CD14-positive monocyte (primary cell): ENCODE measurements around the gene LAMC3. TPM values are rescaled to one million over a fixed set of nuclear protein-coding genes. Genes with fewer than 3 reads are reported as not detected.

Experiments used
- DNase-seq, 3 donors: peaks; one replicate each; pipeline ENCODE4 v3.0.0-alpha.2; 2011 to 2022
- H2AFZ ChIP-seq: 2 replicates; pipeline ENCODE4 v1.6.0; 2012; ENCODE audit warnings: mild to moderate bottlenecking, low read depth, low read length, inconsistent platforms; ENCODE audit not compliant: insufficient read depth, poor library complexity, severe bottlenecking
- H3K27ac ChIP-seq, 2 donors: 1 replicate in 1 of 2; 2 replicates in 1 of 2; pipeline ENCODE4 v1.5.1; 2012 to 2013; ENCODE audit warnings: low read length in 2 of 2, control low read depth in 1 of 2, inconsistent platforms in 1 of 2, low read depth in 1 of 2, mild to moderate bottlenecking in 1 of 2
- H3K27me3 ChIP-seq, 2 donors: one replicate each; pipeline versions ENCODE4 v1.6.0 to v1.6.1; 2011 to 2013; ENCODE audit warnings: low read length in 2 of 2; ENCODE audit not compliant: control insufficient read depth in 2 of 2, insufficient read depth in 2 of 2
- H3K36me3 ChIP-seq, 2 donors: replicated peaks in 1 of 2; 1 replicate in 1 of 2; 2 replicates in 1 of 2; pipeline versions ENCODE4 v1.5.1 to v1.6.1; 2012 to 2013; ENCODE audit warnings: low read length in 2 of 2, control low read depth in 1 of 2, inconsistent platforms in 1 of 2, mild to moderate bottlenecking in 1 of 2; ENCODE audit not compliant: insufficient read depth in 2 of 2, control insufficient read depth in 1 of 2
- H3K4me1 ChIP-seq, 2 donors: 1 replicate in 1 of 2; 2 replicates in 1 of 2; pipeline versions ENCODE4 v1.5.1 to v1.6.1; 2012 to 2013; ENCODE audit warnings: low read length in 2 of 2, control low read depth in 1 of 2, inconsistent platforms in 1 of 2, mild to moderate bottlenecking in 1 of 2, moderate library complexity in 1 of 2; ENCODE audit not compliant: insufficient read depth in 2 of 2, control insufficient read depth in 1 of 2
- H3K4me2 ChIP-seq: replicated peaks from 2 replicates; pipeline ENCODE3; 2012; ENCODE audit warnings: low read length, moderate library complexity, mild to moderate bottlenecking; ENCODE audit not compliant: poor library complexity, severe bottlenecking; ENCODE audit errors: extremely low read depth
- H3K4me3 ChIP-seq, 3 experiments: fragments of 200-600 bp in 1 of 3; sonication (generic) in 1 of 3; replicated peaks in 1 of 3; 1 replicate in 2 of 3; 2 replicates in 1 of 3; pipeline ENCODE4 v1.5.1; 2011 to 2013; ENCODE audit warnings: low read length in 3 of 3, mild to moderate bottlenecking in 3 of 3, control low read depth in 2 of 3, low read depth in 2 of 3, inconsistent platforms in 1 of 3, moderate library complexity in 1 of 3
- H3K79me2 ChIP-seq: 2 replicates; pipeline ENCODE4 v1.6.0; 2012; ENCODE audit warnings: mild to moderate bottlenecking, control low read depth, inconsistent platforms, low read length, moderate library complexity; ENCODE audit not compliant: insufficient read depth
- H3K9ac ChIP-seq: 2 replicates; pipeline ENCODE4 v1.6.0; 2017; ENCODE audit warnings: low read length, mild to moderate bottlenecking; ENCODE audit not compliant: insufficient read depth, poor library complexity, severe bottlenecking
- H3K9me3 ChIP-seq, 2 donors: replicated peaks in 1 of 2; 1 replicate in 1 of 2; 2 replicates in 1 of 2; pipeline versions ENCODE4 v1.5.1 to v1.6.1; 2012 to 2013; ENCODE audit warnings: low read length in 2 of 2, control low read depth in 1 of 2; ENCODE audit not compliant: control insufficient read depth in 1 of 2, insufficient read depth in 1 of 2
- H4K20me1 ChIP-seq: 2 replicates; pipeline ENCODE4 v1.6.0; 2012; ENCODE audit warnings: mild to moderate bottlenecking, low read length, control low read depth, moderate library complexity; ENCODE audit not compliant: insufficient read depth
- H3K27ac Mint-ChIP-seq, 7 donors: one replicate each; pipeline ENCODE4 v1.8.0; 2020; ENCODE audit warnings: mild to moderate bottlenecking in 7 of 7, mixed read lengths in 7 of 7, moderate library complexity in 6 of 7, inconsistent platforms in 2 of 7
- H3K27me3 Mint-ChIP-seq, 3 donors: one replicate each; pipeline ENCODE4 v1.8.0; 2021 to 2022; ENCODE audit warnings: low read depth in 3 of 3, mild to moderate bottlenecking in 3 of 3, mixed read lengths in 3 of 3, moderate library complexity in 3 of 3, inconsistent platforms in 1 of 3
- H3K36me3 Mint-ChIP-seq, 2 donors: one replicate each; pipeline ENCODE4 v1.8.0; 2020; ENCODE audit warnings: mixed read lengths in 2 of 2, inconsistent platforms in 1 of 2, mild to moderate bottlenecking in 1 of 2
- H3K4me1 Mint-ChIP-seq: one replicate; pipeline ENCODE4 v1.8.0; 2020; ENCODE audit warnings: mild to moderate bottlenecking, mixed read lengths
- H3K4me3 Mint-ChIP-seq, 2 donors: one replicate each; pipeline ENCODE4 v1.8.0; 2020; ENCODE audit warnings: mild to moderate bottlenecking in 2 of 2, mixed read lengths in 2 of 2, moderate library complexity in 1 of 2
- H3K9me3 Mint-ChIP-seq, 7 donors: one replicate each; pipeline ENCODE4 v1.8.0; 2020 to 2022; ENCODE audit warnings: mixed read lengths in 7 of 7, mild to moderate bottlenecking in 6 of 7, moderate library complexity in 6 of 7, inconsistent platforms in 2 of 7
- WGBS: methylation state at CpG from one replicate; pipeline ENCODE4 v1.1.5; 2013; ENCODE audit warnings: missing lambda C conversion rate; ENCODE audit not compliant: insufficient coverage; 5-methylcytosine and 5-hydroxymethylcytosine counted together
- intact Hi-C, 2 donors: fragments of 100-400 bp; cut with micrococcal nuclease; formaldehyde crosslinking; loops; one replicate each; pipeline versions ENCODE4 v1.15.0 to v1.15.1; 2023
- polyA plus RNA-seq, 3 donors: library from polyadenylated mRNA; depleted of rRNA in 1 of 3; unstranded in 2 of 3; stranded (reverse) in 1 of 3; fragments of 300-500 nt in 2 of 3; fragments of >200 nt in 1 of 3; fragmentation: Illumina TruSeq in 2 of 3; gene quantifications; 1 replicate in 2 of 3; 2 replicates in 1 of 3; pipeline ENCODE4 v1.2.3, GENCODE V29; 2012 to 2021
- TF ChIP-seq, protein P1 (sequence below): fragments of 200-600 bp; IDR thresholded peaks from one replicate; pipeline ENCODE4 v1.8.0; 2022; ENCODE audit warnings: antibody characterized with exemption, mild to moderate bottlenecking

Gene LAMC3
- polyA plus RNA-seq, 3 donors: 0.19 TPM; not detected in 2

- no peak for DNase-seq
- H2AFZ ChIP-seq: no peak overlapping the region
- TF ChIP-seq, protein P1, sequence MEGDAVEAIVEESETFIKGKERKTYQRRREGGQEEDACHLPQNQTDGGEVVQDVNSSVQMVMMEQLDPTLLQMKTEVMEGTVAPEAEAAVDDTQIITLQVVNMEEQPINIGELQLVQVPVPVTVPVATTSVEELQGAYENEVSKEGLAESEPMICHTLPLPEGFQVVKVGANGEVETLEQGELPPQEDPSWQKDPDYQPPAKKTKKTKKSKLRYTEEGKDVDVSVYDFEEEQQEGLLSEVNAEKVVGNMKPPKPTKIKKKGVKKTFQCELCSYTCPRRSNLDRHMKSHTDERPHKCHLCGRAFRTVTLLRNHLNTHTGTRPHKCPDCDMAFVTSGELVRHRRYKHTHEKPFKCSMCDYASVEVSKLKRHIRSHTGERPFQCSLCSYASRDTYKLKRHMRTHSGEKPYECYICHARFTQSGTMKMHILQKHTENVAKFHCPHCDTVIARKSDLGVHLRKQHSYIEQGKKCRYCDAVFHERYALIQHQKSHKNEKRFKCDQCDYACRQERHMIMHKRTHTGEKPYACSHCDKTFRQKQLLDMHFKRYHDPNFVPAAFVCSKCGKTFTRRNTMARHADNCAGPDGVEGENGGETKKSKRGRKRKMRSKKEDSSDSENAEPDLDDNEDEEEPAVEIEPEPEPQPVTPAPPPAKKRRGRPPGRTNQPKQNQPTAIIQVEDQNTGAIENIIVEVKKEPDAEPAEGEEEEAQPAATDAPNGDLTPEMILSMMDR: no peak
Observed at GRCh38 chr9:131036529-131037334, 27.8 kb downstream of the LAMC3 start.

DNA sequence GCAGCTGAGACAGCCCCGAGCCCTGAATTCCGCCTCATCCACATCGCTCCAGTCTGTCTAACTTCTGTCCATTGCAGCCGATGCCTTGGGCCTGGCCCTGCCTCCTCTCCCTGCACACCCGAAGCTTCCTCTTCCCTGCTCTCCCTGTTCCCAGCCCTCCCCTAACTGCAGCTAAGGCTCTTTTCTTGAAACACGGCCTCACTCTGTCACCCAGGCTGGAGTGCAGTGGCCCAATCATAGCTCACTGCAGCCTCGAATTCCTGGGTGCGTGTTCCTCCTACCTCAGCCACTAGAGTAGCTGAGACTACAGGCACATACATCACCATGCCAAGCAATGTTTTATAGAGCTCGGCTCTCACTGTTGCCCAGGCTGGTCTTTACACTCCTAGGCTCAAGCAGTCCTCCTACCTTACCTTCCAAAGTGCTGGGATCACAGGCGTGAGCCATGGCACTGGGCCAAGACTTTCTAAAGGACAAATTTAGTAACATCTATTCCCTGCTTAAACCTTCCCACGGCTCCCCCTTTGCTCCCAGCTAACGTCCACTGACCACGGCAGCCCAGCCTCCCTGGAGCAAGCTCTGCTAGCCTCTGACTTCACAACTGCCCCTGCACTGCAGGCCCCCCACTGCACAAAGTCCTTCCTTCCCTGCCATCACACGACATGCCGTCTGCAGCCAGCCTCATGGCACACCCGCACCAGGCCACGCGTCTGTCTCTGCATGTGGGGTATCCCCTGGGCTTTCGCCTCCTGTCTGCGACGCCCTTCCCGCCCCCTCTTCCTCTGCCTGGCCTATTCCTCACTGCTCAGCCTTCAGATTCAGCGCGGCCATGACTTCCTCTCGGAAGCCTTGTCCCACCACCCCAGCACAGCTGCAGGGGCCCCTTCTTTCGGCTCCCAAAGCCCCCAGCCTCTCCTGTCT lies 28.6 kb downstream of the LAMC3 start:
- intact Hi-C loops: no loop called here
- H3K4me2 ChIP-seq: no peak overlapping the region
- DNase-seq: no peak
- no peak overlapping the region for H3K27ac ChIP-seq
- 77% methylated on average over 26 of the region's 26 CpGs for WGBS
- Mint-ChIP-seq H3K9me3 (peaks cover 0 to 2% (median 0%) of the 10 kb centered on the region in 7 donors), H3K27ac (no peak overlapping the region), H3K27me3 (peaks cover 0 to 9% (median 6%) of the 10 kb centered on the region in 3 donors), H3K4me3 (no peak overlapping the region), H3K4me1 (no peaks in the 10 kb centered on the region), H3K36me3 (no peaks in the 10 kb centered on the region)
- TF ChIP-seq, protein P1: no peak
- no peaks in the 10 kb centered on the region for H3K27me3 ChIP-seq
- H3K4me1 ChIP-seq: no peaks in the 10 kb centered on the region
- no peak overlapping the region for H2AFZ ChIP-seq
- H3K9me3 ChIP-seq: no peaks in the 10 kb centered on the region
- no peaks in the 10 kb centered on the region for H4K20me1 ChIP-seq
- H3K4me3 ChIP-seq: no peak overlapping the region
- no peaks in the 10 kb centered on the region for H3K79me2 ChIP-seq
- no peaks in the 10 kb centered on the region for H3K36me3 ChIP-seq
- H3K9ac ChIP-seq: no peak overlapping the region

More at GRCh38 chr9:131036529-131037334, 27.8 kb downstream of the LAMC3 start:
- no peak overlapping the region for H3K27ac ChIP-seq
- 75% methylated on average over 16 of the region's 17 CpGs for WGBS
- no peaks in the 10 kb centered on the region for H4K20me1 ChIP-seq
- H3K36me3 ChIP-seq: no peaks in the 10 kb centered on the region
- H3K9me3 Mint-ChIP-seq: peaks cover 0 to 2% (median 0%) of the 10 kb centered on the region in 7 donors
- no peak overlapping the region for H3K4me3 ChIP-seq
- no peaks in the 10 kb centered on the region for H3K4me1 ChIP-seq
- H3K36me3 Mint-ChIP-seq: no peaks in the 10 kb centered on the region
- no peak overlapping the region for H3K4me3 Mint-ChIP-seq
- no peaks in the 10 kb centered on the region for H3K27me3 ChIP-seq
- H3K4me2 ChIP-seq: no peak overlapping the region
- H3K27me3 Mint-ChIP-seq: peaks cover 2 to 9% (median 6%) of the 10 kb centered on the region in 3 donors
- H3K9ac ChIP-seq: no peak overlapping the region
- intact Hi-C loops: no loop called here
- no peaks in the 10 kb centered on the region for H3K4me1 Mint-ChIP-seq
- no peaks in the 10 kb centered on the region for H3K9me3 ChIP-seq
- H3K79me2 ChIP-seq: no peaks in the 10 kb centered on the region
- no peak overlapping the region for H3K27ac Mint-ChIP-seq
